ENCODE results near the gene COL4A4. TPM values are rescaled to one million over a fixed set of nuclear protein-coding genes. Genes with fewer than 3 reads are reported as not detected.
A peak's percentile ranks its signal among the peaks of the same experiment; 100 is the strongest.

COL4A4 gene
- total RNA-seq, 1 experiment from 2014 or later: 0.55 TPM

- H3K36me3 ChIP-seq (ENCODE audit: low read depth, low read length): no peaks in the 10 kb centered on the region
- H3K27me3 ChIP-seq (ENCODE audit: low read length): no peaks in the 10 kb centered on the region
- H3K27ac ChIP-seq (ENCODE audit: low read length): no peak overlapping the region
- CTCF ChIA-PET: no interaction called here
- H3F3A ChIP-seq (ENCODE audit: low read length, unreplicated experiment): no peaks in the 10 kb centered on the region
- H3K4me2 ChIP-seq (ENCODE audit: low read length): no peak overlapping the region
- H3K9ac ChIP-seq (ENCODE audit: low read length): no peak overlapping the region
- TF ChIP-seq EZH2phosphoT487 (IDR thresholded peaks at IDR 0.05; ENCODE audit: borderline replicate concordance, low read length) (no peak), EZH2 (IDR thresholded peaks at IDR 0.05; ENCODE audit: low read length, unreplicated experiment) (no peak)
- TF ChIP-seq, protein P1, sequence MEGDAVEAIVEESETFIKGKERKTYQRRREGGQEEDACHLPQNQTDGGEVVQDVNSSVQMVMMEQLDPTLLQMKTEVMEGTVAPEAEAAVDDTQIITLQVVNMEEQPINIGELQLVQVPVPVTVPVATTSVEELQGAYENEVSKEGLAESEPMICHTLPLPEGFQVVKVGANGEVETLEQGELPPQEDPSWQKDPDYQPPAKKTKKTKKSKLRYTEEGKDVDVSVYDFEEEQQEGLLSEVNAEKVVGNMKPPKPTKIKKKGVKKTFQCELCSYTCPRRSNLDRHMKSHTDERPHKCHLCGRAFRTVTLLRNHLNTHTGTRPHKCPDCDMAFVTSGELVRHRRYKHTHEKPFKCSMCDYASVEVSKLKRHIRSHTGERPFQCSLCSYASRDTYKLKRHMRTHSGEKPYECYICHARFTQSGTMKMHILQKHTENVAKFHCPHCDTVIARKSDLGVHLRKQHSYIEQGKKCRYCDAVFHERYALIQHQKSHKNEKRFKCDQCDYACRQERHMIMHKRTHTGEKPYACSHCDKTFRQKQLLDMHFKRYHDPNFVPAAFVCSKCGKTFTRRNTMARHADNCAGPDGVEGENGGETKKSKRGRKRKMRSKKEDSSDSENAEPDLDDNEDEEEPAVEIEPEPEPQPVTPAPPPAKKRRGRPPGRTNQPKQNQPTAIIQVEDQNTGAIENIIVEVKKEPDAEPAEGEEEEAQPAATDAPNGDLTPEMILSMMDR (conservative IDR thresholded peaks at IDR 0.05; ENCODE audit: low read depth, low read length): no peak
- BruUV-seq (replicated peaks): no TSS peak
- no peak overlapping the region for H3K4me3 ChIP-seq (ENCODE audit: low read length)
- no peaks in the 10 kb centered on the region for H4K20me1 ChIP-seq (ENCODE audit: low read length)
- H3K79me2 ChIP-seq (ENCODE audit: low read length): no peaks in the 10 kb centered on the region
- no peaks in the 10 kb centered on the region for H3K9me3 ChIP-seq (ENCODE audit: low read length)
- no peaks in the 10 kb centered on the region for H3K4me1 ChIP-seq (ENCODE audit: insufficient read depth, low read length)
- POLR2A ChIA-PET (ENCODE audit: unreplicated experiment): no interaction called here
- ATAC-seq (no peak), DNase-seq (no peak)
- intact Hi-C loops (cut with micrococcal nuclease): no loop called here
- no peak overlapping the region for H2AFZ ChIP-seq (ENCODE audit: low read length)
- no peaks in the 10 kb centered on the region for H3K9me2 ChIP-seq (replicated peaks; ENCODE audit: low read length)
These were observed 194.5 kb downstream of the COL4A4 start for GRCh38 chr2:226969417-226970080.

DNA sequence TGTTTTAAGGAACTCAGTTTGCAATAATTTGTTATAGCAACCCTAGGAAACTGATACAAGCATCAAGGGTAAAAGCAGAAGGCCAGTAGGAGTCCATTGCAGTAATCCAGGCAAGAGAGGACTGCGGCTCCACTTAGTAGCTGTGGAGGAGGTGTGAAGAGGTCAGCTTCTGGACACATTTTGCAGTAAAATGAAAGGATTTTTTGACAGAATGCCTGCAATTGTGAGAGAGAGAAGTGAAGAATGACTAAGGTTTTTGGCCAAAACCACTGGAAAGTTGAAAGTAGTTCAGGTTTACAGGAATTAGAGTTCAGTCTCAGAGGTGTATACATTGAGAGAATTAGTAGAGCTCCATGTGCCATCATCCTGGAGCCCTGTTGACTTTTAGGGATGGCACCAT, 198.6 kb downstream of the COL4A4 start:
- no peak for ATAC-seq
- H3K9ac ChIP-seq (ENCODE audit: low read length): no peak overlapping the region
- H3K27me3 ChIP-seq (ENCODE audit: low read length): no peaks in the 10 kb centered on the region
- CTCF ChIA-PET: no interaction called here
- no peaks in the 10 kb centered on the region for H3K79me2 ChIP-seq (ENCODE audit: low read length)
- no peak overlapping the region for H3K4me3 ChIP-seq (ENCODE audit: low read length)
- intact Hi-C loops (cut with micrococcal nuclease): no loop called here
- no peaks in the 10 kb centered on the region for H3K9me3 ChIP-seq (ENCODE audit: low read length)
- no peak overlapping the region for H2AFZ ChIP-seq (ENCODE audit: low read length)
- H3K4me1 ChIP-seq (ENCODE audit: insufficient read depth, low read length): peaks cover 10% of the 10 kb centered on the region
- no TSS peak for BruUV-seq (replicated peaks)
- no peak overlapping the region for H3K4me2 ChIP-seq (ENCODE audit: low read length)
- no peak overlapping the region for H3K27ac ChIP-seq (ENCODE audit: low read length)
- no peaks in the 10 kb centered on the region for H3K9me2 ChIP-seq (replicated peaks; ENCODE audit: low read length)
- POLR2A ChIA-PET (ENCODE audit: unreplicated experiment): no interaction called here
- H3F3A ChIP-seq (ENCODE audit: low read length, unreplicated experiment): no peaks in the 10 kb centered on the region
- DNase-seq: no peak
- TF ChIP-seq EZH2phosphoT487 (IDR thresholded peaks at IDR 0.05; ENCODE audit: borderline replicate concordance, low read length) (no peak), EZH2 (IDR thresholded peaks at IDR 0.05; ENCODE audit: low read length, unreplicated experiment) (no peak)
- TF ChIP-seq, protein P1 (conservative IDR thresholded peaks at IDR 0.05; ENCODE audit: low read depth, low read length): no peak
- H3K36me3 ChIP-seq (ENCODE audit: low read depth, low read length): no peaks in the 10 kb centered on the region
- H4K20me1 ChIP-seq (ENCODE audit: low read length): no peaks in the 10 kb centered on the region

DNA sequence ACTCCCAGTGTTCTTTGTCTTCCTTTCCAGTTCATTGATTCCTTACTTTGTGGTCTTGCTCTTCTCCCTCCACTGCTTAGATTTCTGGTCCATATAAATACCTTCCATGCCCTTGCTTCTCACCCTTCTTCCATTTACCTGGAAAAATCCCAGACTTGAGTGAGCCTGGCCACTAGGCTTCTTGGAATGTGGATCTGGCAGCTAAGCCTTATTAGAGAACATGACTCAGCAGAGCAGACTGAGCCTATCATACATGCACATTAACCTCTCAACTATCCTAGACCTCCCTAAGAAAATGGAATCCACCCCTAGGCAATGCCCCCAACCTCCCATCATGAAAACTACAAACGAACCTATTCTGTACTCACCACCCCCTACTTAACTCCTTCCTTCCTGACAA, 200.5 kb downstream of the COL4A4 start:
- ChIA-PET POLR2A (ENCODE audit: unreplicated experiment) (no interaction called here), CTCF (interaction anchor here (0.5 kb wide), 1 partner anchor 142 kb away, joined by 3 read pairs; no protein-coding TSS in a partner anchor)
- Histone ChIP-seq H3K36me3 (ENCODE audit: low read depth, low read length) (no peaks in the 10 kb centered on the region), H4K20me1 (ENCODE audit: low read length) (no peaks in the 10 kb centered on the region), H3K9me3 (ENCODE audit: low read length) (no peaks in the 10 kb centered on the region), H3K27ac (ENCODE audit: low read length) (no peak overlapping the region), H2AFZ (ENCODE audit: low read length) (no peak overlapping the region), H3K4me2 (ENCODE audit: low read length) (no peak overlapping the region), H3K9me2 (replicated peaks; ENCODE audit: low read length) (no peaks in the 10 kb centered on the region), H3K4me1 (ENCODE audit: insufficient read depth, low read length) (peaks cover 10% of the 10 kb centered on the region), H3K4me3 (ENCODE audit: low read length) (no peak overlapping the region), H3K9ac (ENCODE audit: low read length) (no peak overlapping the region), H3K27me3 (ENCODE audit: low read length) (no peaks in the 10 kb centered on the region), H3F3A (ENCODE audit: low read length, unreplicated experiment) (no peaks in the 10 kb centered on the region), H3K79me2 (ENCODE audit: low read length) (no peaks in the 10 kb centered on the region)
- intact Hi-C loops (cut with micrococcal nuclease): no loop called here
- DNase-seq: peak; percentile 71
- no TSS peak for BruUV-seq (replicated peaks)
- TF ChIP-seq EZH2 (IDR thresholded peaks at IDR 0.05; ENCODE audit: low read length, unreplicated experiment) (no peak), EZH2phosphoT487 (IDR thresholded peaks at IDR 0.05; ENCODE audit: borderline replicate concordance, low read length) (no peak)
- TF ChIP-seq, protein P1 (conservative IDR thresholded peaks at IDR 0.05; ENCODE audit: low read depth, low read length): no peak
- ATAC-seq: peak; percentile 64; the same call in 1 of the 2 replicates

Data from PC-3 (cell line).